ENCODE measurements around the gene RASAL2.
"Not testable (repeated sequence)": the region's sequence is repeated elsewhere in the genome, so short reads cannot be mapped to it uniquely, and the experiment has no call there.

Gene RASAL2

GRCh38 chr1:178241057-178241456 lies 147.2 kb downstream of the RASAL2 start:
- no peak for DNase-seq

DNA sequence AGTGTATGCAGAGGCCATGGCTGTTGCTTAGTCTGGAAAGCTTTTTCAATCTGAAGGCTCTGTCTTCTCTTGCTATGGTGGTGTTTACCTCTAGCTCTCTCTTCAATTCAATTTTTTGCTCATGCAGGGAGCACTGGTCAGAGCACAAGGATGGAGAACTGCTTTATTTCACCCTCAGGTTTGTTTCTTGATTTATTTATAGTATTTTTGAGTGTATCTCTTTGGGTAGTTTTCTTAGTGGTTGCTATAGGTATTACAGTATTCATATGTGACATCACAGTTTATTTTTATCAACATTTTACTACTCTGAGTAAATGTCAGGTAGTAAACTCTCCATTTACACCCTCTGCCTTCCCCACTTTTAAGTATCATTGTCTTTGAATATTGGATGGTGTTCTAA lies 147.9 kb downstream of the RASAL2 start:
- DNase-seq, result no peak

GRCh38 chr1:178243119-178243518 lies 149.2 kb downstream of the RASAL2 start:
- DNase-seq, result no peak

- DNase-seq, result no peak
These were observed 150.0 kb downstream of the RASAL2 start for GRCh38 chr1:178243890-178244289.

DNA sequence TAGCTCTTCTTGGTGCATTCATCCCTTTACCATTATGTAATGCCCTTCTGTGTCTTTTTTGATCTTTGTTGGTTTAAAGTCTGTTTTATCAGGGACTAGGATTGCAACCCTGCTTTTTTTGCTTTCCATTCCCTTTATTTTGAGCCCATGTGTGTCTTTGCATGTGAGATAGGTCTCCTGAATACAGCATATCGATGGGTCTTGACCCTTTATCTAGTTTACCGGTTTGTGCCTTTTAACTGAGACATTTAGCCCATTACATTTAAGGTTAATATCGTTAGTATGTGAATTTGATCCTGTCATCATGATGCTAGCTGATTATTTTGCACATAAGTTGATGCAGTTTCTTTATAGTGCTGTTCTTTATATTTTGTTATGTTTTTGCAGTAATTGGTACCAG lies 154.4 kb downstream of the RASAL2 start:
- DNase-seq, result not testable (repeated sequence)

GRCh38 chr1:178253581-178253980 lies 159.7 kb downstream of the RASAL2 start:
- DNase-seq, result not testable (repeated sequence)

DNA sequence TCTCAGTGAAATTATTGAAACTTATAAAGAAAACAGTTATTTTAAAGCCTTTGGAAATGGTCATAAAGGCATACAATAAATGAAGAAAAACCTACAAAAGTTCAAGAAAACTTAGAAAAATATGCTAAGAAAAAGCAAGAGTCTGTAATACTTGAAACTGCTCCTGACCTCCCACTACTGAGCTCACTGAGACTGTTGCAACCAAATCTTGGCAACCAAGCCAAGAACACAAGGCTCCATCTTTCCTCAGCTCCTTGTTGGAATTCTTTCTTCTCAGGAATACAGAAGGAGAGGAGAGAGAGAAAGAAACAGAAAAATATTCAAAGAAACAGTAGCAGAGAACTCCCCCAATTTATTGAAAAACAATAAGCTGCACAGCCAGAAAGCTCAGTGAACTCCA lies 160.5 kb downstream of the RASAL2 start:
- DNase-seq, result no peak

GRCh38 chr1:178258536-178258935 lies 164.6 kb downstream of the RASAL2 start:
- DNase-seq, result no peak

DNA sequence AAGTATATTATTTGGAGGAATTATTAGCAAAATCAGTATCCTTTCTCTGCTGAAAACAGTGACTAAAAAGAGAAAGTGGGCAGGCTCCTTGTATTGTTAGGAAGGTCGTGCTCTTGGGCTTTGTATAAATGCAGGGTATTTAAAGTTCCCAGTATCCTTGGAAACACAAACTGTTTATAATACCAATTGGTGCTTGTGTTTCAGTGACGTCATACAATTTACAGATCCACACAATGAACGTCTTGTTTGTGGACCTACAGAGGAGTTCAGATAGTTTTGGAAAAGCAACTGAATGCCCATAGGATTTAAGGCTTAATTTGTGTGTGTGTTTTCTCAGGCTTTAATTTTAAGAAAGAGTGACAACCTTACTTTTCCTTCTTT lies 168.2 kb downstream of the RASAL2 start:
- DNase-seq, result no peak

- DNase-seq, result no peak
These were observed 169.4 kb downstream of the RASAL2 start for GRCh38 chr1:178263341-178263740.

DNA sequence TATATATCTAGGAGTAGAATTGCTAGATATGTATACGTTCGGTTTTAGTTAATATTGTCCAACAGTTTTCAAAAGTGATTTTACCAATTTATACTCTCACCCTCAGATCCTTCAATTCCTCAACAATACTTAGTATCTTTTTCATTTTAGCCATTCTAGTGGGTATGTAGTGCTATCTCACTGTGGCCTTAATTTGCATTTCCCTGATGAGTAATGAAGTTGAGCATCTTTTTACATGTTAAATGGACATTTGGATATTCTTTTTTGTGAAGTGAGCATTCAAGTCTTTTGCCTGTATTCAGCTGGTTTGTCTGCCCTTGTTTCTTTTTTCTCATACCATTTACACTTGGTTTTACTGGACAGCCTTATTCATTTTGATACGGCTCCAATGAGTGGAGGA lies 172.2 kb downstream of the RASAL2 start:
- DNase-seq, result no peak

- no peak for DNase-seq
These were observed 172.7 kb downstream of the RASAL2 start for GRCh38 chr1:178266619-178267066.

DNA sequence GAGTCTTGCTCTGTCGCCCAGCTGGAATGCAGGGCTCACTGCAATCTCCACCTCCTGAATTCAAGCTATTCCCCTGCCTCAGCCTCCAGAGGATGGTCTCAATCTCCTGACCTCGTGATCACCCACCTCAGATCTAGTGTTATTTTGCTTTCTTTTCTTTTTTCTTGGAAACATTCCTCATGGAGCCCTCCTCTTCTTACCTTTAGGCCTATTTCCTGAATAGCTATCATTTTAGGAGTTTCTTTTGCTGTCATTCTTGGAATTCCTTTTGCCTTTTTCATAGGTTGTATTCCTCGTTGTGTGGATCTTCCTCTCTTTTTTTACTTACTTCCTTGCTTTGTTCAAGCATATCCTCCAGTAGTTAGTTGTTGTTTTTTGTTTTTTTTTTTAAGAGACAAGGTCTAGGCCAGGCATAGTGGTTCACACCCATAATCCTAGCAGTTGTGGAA lies 173.8 kb downstream of the RASAL2 start:
- DNase-seq, result no peak

DNA sequence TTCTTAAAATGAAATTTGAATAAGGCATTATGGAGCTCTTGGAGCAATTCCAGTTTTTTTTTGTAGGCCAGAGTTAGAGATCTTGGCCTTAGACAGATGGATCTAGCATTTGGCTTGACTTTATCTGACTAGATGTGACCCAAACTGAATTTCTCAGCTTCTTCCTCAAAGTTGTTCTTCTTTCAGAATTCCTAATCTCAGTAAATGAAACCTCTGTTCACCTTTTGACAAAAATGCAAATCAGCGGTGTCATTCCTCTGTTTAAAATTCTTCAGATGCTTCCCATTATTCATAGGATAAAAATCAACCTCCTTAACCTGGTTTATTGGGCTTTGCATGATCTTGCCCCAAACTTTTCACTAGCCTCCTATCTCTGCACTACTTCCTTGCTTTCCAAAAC lies 177.6 kb downstream of the RASAL2 start:
- DNase-seq, result no peak

DNA sequence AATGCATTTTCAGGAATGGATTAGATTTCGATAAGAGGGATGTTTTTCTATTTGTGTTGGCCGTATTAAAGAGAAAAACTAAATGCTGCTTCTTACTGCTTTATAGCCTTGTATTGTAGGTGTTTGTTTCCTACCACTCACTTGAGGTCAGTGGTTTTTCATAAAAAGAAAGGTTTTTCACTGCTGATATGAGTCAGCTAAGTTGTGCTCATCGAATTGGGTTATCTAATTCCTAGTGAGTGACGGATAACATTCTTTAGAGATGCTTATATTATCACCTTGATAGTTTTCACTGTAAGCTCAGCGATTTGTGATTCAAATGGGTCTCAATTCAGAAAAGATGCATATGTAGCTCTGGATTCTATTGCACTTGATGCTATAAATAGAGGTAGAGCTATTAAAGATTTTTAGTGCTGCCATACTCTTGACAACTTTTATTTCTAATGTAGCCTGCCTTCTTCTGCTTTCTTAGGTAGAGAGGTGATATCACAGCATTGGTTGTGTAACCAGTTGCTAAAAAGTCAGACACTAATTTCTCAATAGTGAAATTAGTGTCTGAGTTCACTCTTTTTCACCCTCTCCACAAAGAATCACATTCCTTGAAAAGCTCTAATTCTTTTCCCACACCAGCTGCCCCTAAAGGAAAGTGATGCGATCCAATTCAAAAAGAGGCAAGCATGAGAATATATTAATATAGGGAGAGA lies 180.0 kb downstream of the RASAL2 start:
- DNase-seq, result no peak

GRCh38 chr1:178275049-178275448 lies 181.1 kb downstream of the RASAL2 start:
- DNase-seq, result no peak

DNA sequence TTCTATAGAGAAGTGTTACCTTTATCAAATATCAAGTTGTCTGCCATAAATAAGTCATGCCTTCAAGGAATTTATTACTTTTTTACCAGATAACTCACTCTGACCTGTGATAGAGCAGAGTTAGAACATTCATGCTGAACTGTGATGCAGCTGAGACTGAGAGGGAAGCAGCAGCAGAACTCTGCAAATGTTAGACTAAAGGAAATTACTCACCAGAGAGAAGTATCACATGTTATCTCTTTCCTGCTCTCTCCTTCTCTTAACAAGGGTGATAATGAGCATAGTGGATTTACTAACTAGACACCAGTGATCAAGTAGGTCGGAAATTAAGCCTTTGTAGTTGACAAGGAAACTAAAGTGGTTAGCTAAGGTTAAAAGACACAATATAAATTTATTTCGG lies 181.6 kb downstream of the RASAL2 start:
- DNase-seq, result no peak

- DNase-seq, result no peak
These were observed 184.1 kb downstream of the RASAL2 start for GRCh38 chr1:178277793-178278530.

DNA sequence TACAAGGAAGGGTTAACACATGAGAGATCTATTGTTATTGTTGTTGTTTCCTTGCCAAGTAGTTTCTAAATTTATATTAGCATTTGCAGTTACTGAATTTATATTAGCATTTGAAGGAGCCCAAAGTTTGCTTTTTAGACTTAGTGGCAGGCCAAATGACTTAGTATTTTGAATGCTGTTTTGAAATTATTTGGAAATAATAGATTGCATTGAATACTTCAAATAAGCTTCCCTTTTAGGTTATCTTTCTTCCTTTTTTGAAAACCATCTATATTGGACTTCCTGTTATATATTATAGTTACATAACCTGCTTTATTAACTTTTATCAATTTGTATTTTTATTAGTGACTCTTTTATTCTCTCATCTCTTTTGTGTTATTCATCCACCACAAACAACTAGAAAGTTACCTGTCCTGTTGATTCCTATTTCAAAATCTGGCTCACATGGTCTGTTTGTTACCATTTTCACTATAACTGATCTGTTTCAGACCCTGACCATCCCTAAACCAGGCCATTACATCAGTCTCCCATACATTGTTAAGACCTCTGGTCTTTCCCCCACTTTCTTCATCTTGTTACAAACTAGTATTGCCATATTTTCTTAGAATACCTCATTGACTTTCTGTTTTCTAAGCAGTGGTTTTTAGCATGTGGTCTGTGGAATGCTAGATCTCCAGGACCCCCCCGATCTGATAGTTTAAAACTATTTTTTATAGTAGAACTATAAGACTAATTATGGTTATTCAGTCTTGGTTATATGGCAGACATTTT lies 185.2 kb downstream of the RASAL2 start:
- no peak for DNase-seq

- no peak for DNase-seq
These were observed 189.1 kb downstream of the RASAL2 start for GRCh38 chr1:178282949-178283367.

- no peak for DNase-seq
These were observed 189.5 kb downstream of the RASAL2 start for GRCh38 chr1:178283409-178283808.

DNA sequence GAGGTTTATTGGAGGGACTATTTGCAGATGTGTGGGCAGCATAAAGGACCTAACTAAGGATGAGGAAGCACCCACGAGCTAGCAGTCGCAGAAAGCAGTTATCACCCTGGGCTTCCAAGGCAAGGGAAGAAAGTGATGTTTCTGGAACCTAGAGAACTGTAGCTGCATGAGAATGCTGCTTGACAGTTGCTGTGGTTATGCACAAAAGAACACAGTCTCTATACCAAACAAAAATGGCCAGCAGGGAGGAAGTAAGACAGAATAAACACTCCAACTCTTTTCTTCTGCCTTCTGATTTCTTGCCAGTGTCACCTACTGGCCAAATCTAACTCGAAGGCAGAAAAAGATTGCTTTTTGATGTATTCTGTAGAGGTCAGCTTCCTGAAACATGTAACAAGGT lies 190.2 kb downstream of the RASAL2 start:
- DNase-seq, result no peak

DNA sequence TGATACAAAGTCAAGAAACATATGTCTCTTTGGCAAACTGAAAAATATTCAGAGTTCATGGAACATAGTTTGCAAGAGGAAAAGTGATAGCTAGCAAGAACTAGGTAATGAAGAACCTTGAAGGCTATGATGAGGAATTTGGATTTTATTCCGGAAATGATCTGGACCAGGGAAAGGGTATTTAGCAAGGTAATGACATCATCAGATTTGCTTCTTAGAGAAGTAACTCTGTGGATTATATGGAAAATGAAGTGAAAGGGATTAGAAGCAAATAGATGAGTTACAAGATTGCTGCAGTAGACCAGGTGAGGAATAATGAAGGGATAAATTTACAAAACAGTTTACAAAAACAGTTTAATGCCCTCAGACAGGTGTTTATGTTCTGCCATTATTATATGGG lies 197.3 kb downstream of the RASAL2 start:
- DNase-seq, result no peak

DNA sequence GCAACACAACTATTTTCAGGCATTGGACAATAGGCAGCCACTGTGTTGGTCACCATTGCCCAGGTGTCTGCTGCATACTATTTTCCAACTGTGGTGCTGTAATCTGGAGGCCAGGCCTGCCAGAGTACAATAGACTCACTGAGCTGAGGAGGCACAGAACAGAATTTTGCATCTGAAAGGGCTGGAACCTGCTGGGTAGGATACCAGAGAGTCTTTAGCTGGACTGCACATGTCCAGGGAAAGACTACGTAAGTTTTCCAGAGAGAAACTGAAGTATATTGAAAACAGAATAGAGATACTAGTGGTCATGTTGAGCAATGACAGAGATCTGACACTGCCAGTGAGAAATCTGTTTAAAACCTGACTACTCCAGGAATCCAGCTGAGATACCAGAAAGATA lies 200.8 kb downstream of the RASAL2 start:
- DNase-seq, result no peak
